SK-N-SH treated with all-trans-retinoic acid at 6 μM for 48 hours (cell line): ENCODE results near the gene GAREM1.

ENCODE experiments used
- ATAC-seq: fragments of 200-7000 bp; cut with Tn5 transposase; 3 replicates; pipeline ENCODE4 v1.9.1; 2020; ENCODE audit warnings: mild to moderate bottlenecking, moderate library complexity
- ARNTL ChIP-seq: fragments of 450-650 bp; formaldehyde crosslinking; IDR thresholded peaks from 2 replicates; pipeline ENCODE4 v1.5.0; 2020; ENCODE audit warnings: low read depth, mild to moderate bottlenecking, moderate library complexity, borderline replicate concordance
- BACH2 ChIP-seq: fragments of 250-450 bp; sonication (Bioruptor Pico); IDR thresholded peaks from 2 replicates; pipeline ENCODE4 v1.9.0; 2021; ENCODE audit warnings: mild to moderate bottlenecking, borderline replicate concordance
- CSDC2 ChIP-seq: fragments of 250-450 bp; sonication (Bioruptor Pico); IDR thresholded peaks from 2 replicates; pipeline ENCODE4 v1.5.0; 2020; ENCODE audit warnings: mild to moderate bottlenecking, moderate library complexity
- ESRRG ChIP-seq: fragments of 250-450 bp; sonication (Bioruptor Pico); IDR thresholded peaks from 2 replicates; pipeline ENCODE4 v1.6.1; 2021; ENCODE audit warnings: mild to moderate bottlenecking
- GLIS3 ChIP-seq: fragments of 250-450 bp; sonication (Bioruptor Pico); IDR thresholded peaks from 2 replicates; pipeline ENCODE4 v1.5.0; 2020; ENCODE audit warnings: mild to moderate bottlenecking, moderate library complexity
- ISL1 ChIP-seq: fragments of 250-450 bp; sonication (Bioruptor Pico); IDR thresholded peaks from 2 replicates; pipeline ENCODE4 v2.1.2; 2022; ENCODE audit warnings: mild to moderate bottlenecking, moderate library complexity
- OSR1 ChIP-seq: fragments of 250-450 bp; sonication (Bioruptor Pico); IDR thresholded peaks from 2 replicates; pipeline ENCODE4 v1.8.0; 2022; ENCODE audit warnings: moderate library complexity, mild to moderate bottlenecking, inconsistent platforms
- PATZ1 ChIP-seq: fragments of 250-450 bp; sonication (Bioruptor Pico); IDR thresholded peaks from 2 replicates; pipeline ENCODE4 v1.8.0; 2020; ENCODE audit warnings: mild to moderate bottlenecking, moderate library complexity, borderline replicate concordance
- POU6F1 ChIP-seq: fragments of 250-450 bp; sonication (Bioruptor Pico); IDR thresholded peaks from 2 replicates; pipeline ENCODE4 v1.8.0; 2021; ENCODE audit warnings: low read depth, mild to moderate bottlenecking, moderate library complexity, borderline replicate concordance
- PPARA ChIP-seq: fragments of 250-450 bp; sonication (Bioruptor Pico); IDR thresholded peaks from 2 replicates; pipeline ENCODE4 v1.5.0; 2020; ENCODE audit warnings: mild to moderate bottlenecking, borderline replicate concordance
- RARB ChIP-seq: fragments of 250-450 bp; sonication (Bioruptor Pico); IDR thresholded peaks from 2 replicates; pipeline ENCODE4 v1.8.0; 2021; ENCODE audit warnings: mild to moderate bottlenecking, moderate library complexity
- SNAI2 ChIP-seq: fragments of 250-450 bp; sonication (Bioruptor Pico); IDR thresholded peaks from 2 replicates; pipeline ENCODE4 v1.5.0; 2020; ENCODE audit warnings: mild to moderate bottlenecking, moderate library complexity
- TOX ChIP-seq: fragments of 250-450 bp; sonication (Bioruptor Pico); IDR thresholded peaks from 2 replicates; pipeline ENCODE4 v1.8.0; 2021; ENCODE audit warnings: mild to moderate bottlenecking, moderate library complexity, borderline replicate concordance
- TSHZ2 ChIP-seq: fragments of 250-450 bp; sonication (Bioruptor Pico); IDR thresholded peaks from 2 replicates; pipeline ENCODE4 v1.5.0; 2020; ENCODE audit warnings: mild to moderate bottlenecking, moderate library complexity
- ZC3H10 ChIP-seq: fragments of 250-450 bp; sonication (Bioruptor Pico); IDR thresholded peaks from 2 replicates; pipeline ENCODE4 v1.5.1; 2021; ENCODE audit warnings: mild to moderate bottlenecking, moderate library complexity
- ZFP3 ChIP-seq: fragments of 250-450 bp; sonication (Bioruptor Pico); IDR thresholded peaks from 2 replicates; pipeline ENCODE4 v1.5.0; 2020; ENCODE audit warnings: mild to moderate bottlenecking, moderate library complexity
- ZFP30 ChIP-seq: fragments of 450-650 bp; formaldehyde crosslinking; IDR thresholded peaks from 2 replicates; pipeline ENCODE4 v1.5.0; 2022; ENCODE audit warnings: mild to moderate bottlenecking, moderate library complexity
- ZNF565 ChIP-seq: fragments of 450-650 bp; formaldehyde crosslinking; conservative IDR thresholded peaks from 2 replicates; pipeline ENCODE4 v1.5.0; 2020; ENCODE audit warnings: low read depth, mild to moderate bottlenecking, moderate library complexity
- ZNF70 ChIP-seq: fragments of 450-650 bp; formaldehyde crosslinking; IDR thresholded peaks from 2 replicates; pipeline ENCODE4 v1.5.0; 2020; ENCODE audit warnings: mild to moderate bottlenecking, moderate library complexity
- ZNF8 ChIP-seq: fragments of 450-650 bp; formaldehyde crosslinking; IDR thresholded peaks from 2 replicates; pipeline ENCODE4 v1.5.0; 2020; ENCODE audit warnings: mild to moderate bottlenecking, moderate library complexity

The GAREM1 gene

GRCh38 chr18:32461709-32462272 lies 8.9 kb downstream of the GAREM1 start:
- TF ChIP-seq OSR1 (CRISPR knock-in tag) (no peak), PPARA (no peak), ZC3H10 (CRISPR knock-in tag) (no peak), PATZ1 (CRISPR knock-in tag) (no peak), ZFP30 (CRISPR knock-in tag) (no peak)
- TF ChIP-seq, all 23 proteins: peak for 0
- no peak for ATAC-seq

GRCh38 chr18:32460171-32460731 lies 10.4 kb downstream of the GAREM1 start:
- no peak for TF ChIP-seq RARB (CRISPR knock-in tag)
- no peak for TF ChIP-seq CSDC2 (CRISPR knock-in tag)
- TF ChIP-seq ZFP30 (CRISPR knock-in tag): no peak
- no peak for TF ChIP-seq PATZ1 (CRISPR knock-in tag)
- TF ChIP-seq ZNF70: no peak
- TF ChIP-seq POU6F1: no peak
- no peak for TF ChIP-seq ZNF565 (CRISPR knock-in tag)
- no peak for ATAC-seq

GRCh38 chr18:32459361-32460101 lies 11.2 kb downstream of the GAREM1 start:
- TF ChIP-seq PATZ1 (CRISPR knock-in tag) (no peak), ESRRG (CRISPR knock-in tag) (no peak), TSHZ2 (CRISPR knock-in tag) (no peak), BACH2 (CRISPR knock-in tag) (no peak), PPARA (no peak), TOX (CRISPR knock-in tag) (no peak), ZNF565 (CRISPR knock-in tag) (no peak), RARB (CRISPR knock-in tag) (no peak), SNAI2 (CRISPR knock-in tag) (no peak), CSDC2 (CRISPR knock-in tag) (no peak), ARNTL (CRISPR knock-in tag) (no peak), ZNF8 (CRISPR knock-in tag) (no peak), ISL1 (CRISPR knock-in tag) (no peak), ZNF70 (no peak), OSR1 (CRISPR knock-in tag) (no peak), GLIS3 (CRISPR knock-in tag) (no peak), ZFP3 (CRISPR knock-in tag) (no peak)
- ATAC-seq: no peak
